Jurkat, Clone E6-1 (cell line): Measurements from ENCODE around the gene ZNF846.
"Not testable (repeated sequence)": the region's sequence is repeated elsewhere in the genome, so short reads cannot be mapped to it uniquely, and the experiment has no call there.

Source experiments
- DNase-seq: peaks from one replicate; pipeline ENCODE4 v3.0.0-alpha.2; 2011; ENCODE audit warnings: low read depth, low spot score
- H3K4me3 ChIP-seq: 2 replicates; pipeline ENCODE4 v1.5.1; 2011; ENCODE audit warnings: mild to moderate bottlenecking, low read length, control low read depth, moderate library complexity

ZNF846 gene

GRCh38 chr19:9786342-9786741 lies 17.8 kb upstream of the ZNF846 start:
- H3K4me3 ChIP-seq = no peak overlapping the region
- DNase-seq = no peak

GRCh38 chr19:9785367-9786331 lies 17.1 kb upstream of the ZNF846 start:
- peak; percentile 76 for DNase-seq

GRCh38 chr19:9784163-9784496 lies 15.6 kb upstream of the ZNF846 start:
- not testable (repeated sequence) for H3K4me3 ChIP-seq, DNase-seq

More at GRCh38 chr19:9785367-9786331, 17.1 kb upstream of the ZNF846 start:
- peak overlapping the region; percentile 51 for H3K4me3 ChIP-seq

- DNase-seq = no peak
- no peak overlapping the region for H3K4me3 ChIP-seq
Measured at GRCh38 chr19:9782338-9782737, 13.8 kb upstream of the ZNF846 start.

- DNase-seq = no peak
- H3K4me3 ChIP-seq = no peak overlapping the region
Measured at GRCh38 chr19:9757544-9758501, 10.7 kb downstream of the ZNF846 start.

GRCh38 chr19:9752701-9753443 lies 15.7 kb downstream of the ZNF846 start:
- H3K4me3 ChIP-seq = no peak overlapping the region
- DNase-seq = no peak

GRCh38 chr19:9751446-9751845 lies 17.1 kb downstream of the ZNF846 start:
- H3K4me3 ChIP-seq = no peak overlapping the region
- no peak for DNase-seq

- H3K4me3 ChIP-seq = no peak overlapping the region
- no peak for DNase-seq
Measured at GRCh38 chr19:9741476-9742171, 26.9 kb downstream of the ZNF846 start.

- DNase-seq = no peak
Measured at GRCh38 chr19:9735986-9736385, 32.6 kb downstream of the ZNF846 start.

GRCh38 chr19:9730056-9730455 lies 38.5 kb downstream of the ZNF846 start:
- not testable (repeated sequence) for DNase-seq, H3K4me3 ChIP-seq

More at GRCh38 chr19:9735986-9736385, 32.6 kb downstream of the ZNF846 start:
- H3K4me3 ChIP-seq = no peak overlapping the region

GRCh38 chr19:9729162-9729561 lies 39.4 kb downstream of the ZNF846 start:
- H3K4me3 ChIP-seq = no peak overlapping the region
- DNase-seq = no peak

GRCh38 chr19:9727644-9728043 lies 40.9 kb downstream of the ZNF846 start:
- DNase-seq = no peak
- H3K4me3 ChIP-seq = no peak overlapping the region

- not testable (repeated sequence) for DNase-seq, H3K4me3 ChIP-seq
Measured at GRCh38 chr19:9725508-9726201, 42.9 kb downstream of the ZNF846 start.

GRCh38 chr19:9724157-9724556 lies 44.4 kb downstream of the ZNF846 start:
- DNase-seq = no peak
- H3K4me3 ChIP-seq = no peak overlapping the region

- peak overlapping the region; percentile 5 for H3K4me3 ChIP-seq
- DNase-seq = peak; percentile 78
Measured at GRCh38 chr19:9721861-9722260, 46.7 kb downstream of the ZNF846 start.

- H3K4me3 ChIP-seq = no peak overlapping the region
- no peak for DNase-seq
Measured at GRCh38 chr19:9720541-9720940, 48.0 kb downstream of the ZNF846 start.

- H3K4me3 ChIP-seq = no peak overlapping the region
- DNase-seq = no peak
Measured at GRCh38 chr19:9711815-9712214, 56.7 kb downstream of the ZNF846 start.

GRCh38 chr19:9709305-9709704 lies 59.2 kb downstream of the ZNF846 start:
- no peak for DNase-seq
- H3K4me3 ChIP-seq = no peak overlapping the region
